Loucy (cell line): ENCODE measurements around the gene KCNA2.

Experiments used
- H2AFZ ChIP-seq: fragments of 200-600 bp; sonication (generic); 2 replicates; pipeline ENCODE4 v1.6.0; 2016; ENCODE audit warnings: antibody characterized with exemption, mild to moderate bottlenecking, low read length, moderate library complexity
- H3F3A ChIP-seq: fragments of 200-600 bp; 2 replicates; pipeline ENCODE4 v1.6.0; 2016; ENCODE audit warnings: antibody characterized with exemption, low read depth, mild to moderate bottlenecking
- H3K27me3 ChIP-seq: fragments of 200-600 bp; sonication (generic); 2 replicates; pipeline ENCODE4 v1.6.1; 2014; ENCODE audit warnings: low read length, mild to moderate bottlenecking; ENCODE audit not compliant: insufficient read depth, poor library complexity, severe bottlenecking
- H3K36me3 ChIP-seq: fragments of 200-600 bp; sonication (generic); 2 replicates; pipeline ENCODE4 v1.6.1; 2016; ENCODE audit warnings: low read length; ENCODE audit not compliant: insufficient read depth
- H3K4me1 ChIP-seq: fragments of 200-600 bp; sonication (generic); 2 replicates; pipeline ENCODE4 v1.5.1; 2014; ENCODE audit warnings: low read length, mild to moderate bottlenecking; ENCODE audit not compliant: insufficient read depth, poor library complexity, severe bottlenecking
- H3K4me2 ChIP-seq: fragments of 200-600 bp; sonication (generic); 2 replicates; pipeline ENCODE4 v1.6.0; 2014; ENCODE audit warnings: antibody characterized with exemption, low read length, low read depth, mild to moderate bottlenecking; ENCODE audit not compliant: poor library complexity, severe bottlenecking
- H3K4me3 ChIP-seq: fragments of 200-600 bp; sonication (generic); 2 replicates; pipeline ENCODE4 v1.5.1; 2014; ENCODE audit warnings: low read length, mild to moderate bottlenecking, mixed read lengths; ENCODE audit not compliant: poor library complexity, severe bottlenecking
- H3K79me2 ChIP-seq: fragments of 200-600 bp; sonication (generic); 2 replicates; pipeline ENCODE4 v1.6.1; 2014; ENCODE audit warnings: low read length; ENCODE audit not compliant: insufficient read depth
- H3K9ac ChIP-seq: fragments of 200-600 bp; sonication (generic); 2 replicates; pipeline ENCODE4 v1.6.0; 2014; ENCODE audit warnings: mild to moderate bottlenecking, low read depth, low read length, moderate library complexity; ENCODE audit not compliant: poor library complexity, severe bottlenecking
- H3K9me2 ChIP-seq: fragments of 200-600 bp; sonication (generic); replicated peaks from 2 replicates; pipeline ENCODE4 v1.6.1; 2016; ENCODE audit warnings: low read depth, low read length, mixed read lengths
- H3K9me3 ChIP-seq: fragments of 200-600 bp; sonication (generic); 2 replicates; pipeline ENCODE4 v1.6.1; 2014; ENCODE audit warnings: mild to moderate bottlenecking, antibody characterized with exemption, low read length, low read depth; ENCODE audit not compliant: insufficient read depth
- H4K20me1 ChIP-seq: fragments of 200-600 bp; sonication (generic); 2 replicates; pipeline ENCODE4 v1.6.0; 2014; ENCODE audit warnings: antibody characterized with exemption, low read length, mild to moderate bottlenecking; ENCODE audit not compliant: insufficient read depth, poor library complexity, severe bottlenecking
- CTCF ChIP-seq: fragments of 200-600 bp; sonication (generic); conservative IDR thresholded peaks from 2 replicates; pipeline ENCODE4 v1.5.1; 2014; ENCODE audit warnings: mild to moderate bottlenecking, antibody characterized with exemption, low read length
- EZH2phosphoT487 ChIP-seq: fragments of 200-600 bp; IDR thresholded peaks from 2 replicates; pipeline ENCODE4 v1.6.1; 2018; ENCODE audit warnings: antibody characterized with exemption, mild to moderate bottlenecking, moderate library complexity, borderline replicate concordance

The KCNA2 gene

GRCh38 chr1:110595353-110595710 is 10.8 kb downstream of the KCNA2 start:
- H3K4me3 ChIP-seq = no peak overlapping the region
- no peaks in the 10 kb centered on the region for H3K79me2 ChIP-seq
- no peaks in the 10 kb centered on the region for H3K36me3 ChIP-seq
- H2AFZ ChIP-seq = no peak overlapping the region
- no peaks in the 10 kb centered on the region for H3K9me2 ChIP-seq
- H3K4me2 ChIP-seq = no peak overlapping the region
- no peak for TF ChIP-seq EZH2phosphoT487
- TF ChIP-seq CTCF = no peak
- H3K9ac ChIP-seq = no peak overlapping the region
- H3K27me3 ChIP-seq = no peaks in the 10 kb centered on the region
- H4K20me1 ChIP-seq = no peaks in the 10 kb centered on the region
- H3F3A ChIP-seq = no peaks in the 10 kb centered on the region
- H3K9me3 ChIP-seq = no peaks in the 10 kb centered on the region
- H3K4me1 ChIP-seq = no peaks in the 10 kb centered on the region

- Histone ChIP-seq H3K4me2 (no peak overlapping the region), H3K4me1 (no peaks in the 10 kb centered on the region), H3K36me3 (no peaks in the 10 kb centered on the region), H3K9me2 (no peaks in the 10 kb centered on the region), H3K79me2 (no peaks in the 10 kb centered on the region), H4K20me1 (no peaks in the 10 kb centered on the region), H2AFZ (no peak overlapping the region), H3K4me3 (no peak overlapping the region), H3K27me3 (no peaks in the 10 kb centered on the region), H3K9ac (no peak overlapping the region), H3F3A (no peaks in the 10 kb centered on the region), H3K9me3 (no peaks in the 10 kb centered on the region)
- no peak for TF ChIP-seq CTCF
- no peak for TF ChIP-seq EZH2phosphoT487
Measured at GRCh38 chr1:110594456-110595352, 11.5 kb downstream of the KCNA2 start.

GRCh38 chr1:110593902-110594301 is 12.3 kb downstream of the KCNA2 start:
- H3K4me3 ChIP-seq = no peak overlapping the region
- no peaks in the 10 kb centered on the region for H3K36me3 ChIP-seq
- no peaks in the 10 kb centered on the region for H3K4me1 ChIP-seq
- TF ChIP-seq EZH2phosphoT487 = no peak
- no peak for TF ChIP-seq CTCF
- no peaks in the 10 kb centered on the region for H4K20me1 ChIP-seq
- no peak overlapping the region for H2AFZ ChIP-seq
- H3K4me2 ChIP-seq = no peak overlapping the region
- no peaks in the 10 kb centered on the region for H3F3A ChIP-seq
- no peaks in the 10 kb centered on the region for H3K27me3 ChIP-seq
- no peaks in the 10 kb centered on the region for H3K9me2 ChIP-seq
- H3K79me2 ChIP-seq = no peaks in the 10 kb centered on the region
- no peaks in the 10 kb centered on the region for H3K9me3 ChIP-seq
- no peak overlapping the region for H3K9ac ChIP-seq
